GF-D8 (cell line): ENCODE results near the gene BEND7.
"Not testable (repeated sequence)": the region's sequence is repeated elsewhere in the genome, so short reads cannot be mapped to it uniquely, and the experiment has no call there.

Experiments
- DNase-seq: peaks from one replicate; lab custom pipeline; 2025; lab: John Stamatoyannopoulos, UW

The BEND7 gene

GRCh38 chr10:13528875-13529713 is at the start of gene BEND7:
Gene BEND7 (minus strand): TSS chr10:13529014. CDS start chr10:13528533, 481 bp downstream.
- no peak for DNase-seq

- no peak for DNase-seq
These were observed 45.1 kb upstream of the BEND7 start for GRCh38 chr10:13573960-13574359.

- no peak for DNase-seq
These were observed 42.7 kb upstream of the BEND7 start for GRCh38 chr10:13571541-13571940.

GRCh38 chr10:13567030-13567429 is 38.2 kb upstream of the BEND7 start:
- DNase-seq = peak; percentile 90

GRCh38 chr10:13564576-13564975 is 35.8 kb upstream of the BEND7 start:
- no peak for DNase-seq

GRCh38 chr10:13563481-13564445 is 34.9 kb upstream of the BEND7 start:
- DNase-seq = no peak

GRCh38 chr10:13560597-13560996 is 31.8 kb upstream of the BEND7 start:
- DNase-seq = no peak

- no peak for DNase-seq
These were observed 30.4 kb upstream of the BEND7 start for GRCh38 chr10:13559124-13559700.

- DNase-seq = no peak
These were observed 27.2 kb upstream of the BEND7 start for GRCh38 chr10:13555884-13556510.

- DNase-seq = no peak
These were observed 22.0 kb upstream of the BEND7 start for GRCh38 chr10:13550802-13551201.

DNA sequence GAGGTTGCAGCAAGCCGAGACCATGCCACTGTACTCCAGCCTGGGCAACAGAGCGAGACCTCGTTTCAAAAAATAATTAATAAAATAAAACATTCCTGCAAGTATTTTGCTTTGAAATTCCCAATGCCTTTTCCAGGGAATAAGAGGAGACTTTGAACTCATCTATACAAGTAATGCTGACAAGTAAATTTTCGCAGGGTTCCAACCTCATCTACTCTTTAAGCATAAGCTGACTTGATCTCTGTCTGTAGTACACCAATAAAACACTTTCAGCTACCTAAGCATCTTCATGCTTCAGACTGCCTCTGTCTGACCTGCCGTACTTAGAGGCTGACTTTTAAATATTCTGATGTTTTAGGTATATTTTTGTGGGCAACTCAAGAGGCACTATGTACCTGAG is 13.7 kb upstream of the BEND7 start:
- DNase-seq = no peak

- DNase-seq = not testable (repeated sequence)
These were observed 9.2 kb upstream of the BEND7 start for GRCh38 chr10:13537985-13538384.

- DNase-seq = no peak
These were observed 8.0 kb upstream of the BEND7 start for GRCh38 chr10:13536674-13537366.

DNA sequence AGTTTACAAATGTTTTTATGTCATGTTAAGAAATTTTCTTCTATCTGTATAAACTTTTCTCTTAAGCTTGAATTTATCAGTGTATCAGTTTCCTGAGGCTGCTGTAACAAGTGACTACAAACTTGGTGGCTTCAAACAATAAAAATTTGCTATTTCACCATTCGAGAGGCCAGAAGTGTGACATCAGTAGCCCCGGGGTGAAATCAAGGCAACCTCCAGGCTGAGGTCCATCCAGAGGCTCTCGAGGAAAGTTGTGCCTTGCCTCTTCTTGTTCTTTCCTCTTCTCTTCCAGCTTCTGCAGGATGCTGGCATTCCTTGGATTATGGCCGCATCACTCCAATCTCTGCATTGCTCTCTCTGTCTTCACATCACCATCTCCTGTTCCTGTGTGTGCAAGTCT is 6.5 kb upstream of the BEND7 start:
- no peak for DNase-seq

DNA sequence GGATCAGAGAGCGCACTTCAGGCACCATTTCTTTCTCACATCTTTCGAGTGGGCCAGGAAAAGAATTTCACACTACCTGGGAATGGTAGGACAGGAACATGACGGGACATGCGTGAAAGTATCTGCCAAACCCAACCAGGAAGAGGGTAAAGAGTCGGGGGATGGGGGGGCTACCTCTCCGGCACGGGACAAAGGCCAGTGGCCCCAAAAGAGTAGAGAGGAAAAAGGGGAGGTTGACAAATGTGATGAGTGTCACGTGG is 830 bp upstream of the BEND7 start:
- no peak for DNase-seq

DNA sequence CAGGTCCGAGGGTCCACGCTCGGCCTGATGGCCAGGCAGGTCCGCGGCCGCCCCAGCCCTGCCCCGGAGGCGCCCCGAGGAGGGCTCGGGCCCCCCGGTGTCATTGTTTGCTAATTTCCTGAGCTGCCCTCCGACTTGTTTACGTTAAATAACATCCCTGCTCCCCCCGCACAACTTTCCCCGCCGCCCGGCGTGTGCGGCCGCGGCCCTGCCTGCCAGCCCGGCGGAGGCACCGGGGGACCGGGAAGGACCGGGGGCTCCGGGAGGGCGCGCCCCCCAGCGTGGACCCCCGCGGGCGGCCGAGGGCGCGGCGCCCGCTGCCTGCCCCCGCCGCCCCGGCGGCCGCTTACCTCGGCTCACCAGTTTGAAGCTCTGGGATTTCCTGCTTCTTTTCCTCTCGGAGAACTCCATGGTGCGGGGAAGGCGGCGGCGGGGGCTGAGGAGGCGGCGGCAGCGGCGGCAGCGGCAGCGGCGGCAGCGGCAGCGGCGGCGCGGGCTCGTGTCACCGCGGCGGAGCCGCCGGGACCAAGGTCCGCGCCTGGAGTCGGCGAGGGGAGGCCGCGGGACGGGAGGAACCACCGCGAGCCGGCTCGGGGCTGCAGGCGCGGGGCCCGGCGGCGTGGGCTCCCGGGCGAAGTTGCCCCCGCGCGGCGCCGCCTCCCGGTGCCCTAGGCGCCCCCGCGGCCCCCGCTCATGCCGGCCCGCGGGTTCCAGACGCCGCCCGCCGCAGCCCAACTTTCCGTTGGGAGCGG is 515 bp downstream of the BEND7 start:
- no peak for DNase-seq

GRCh38 chr10:13527864-13528122 is 1.0 kb downstream of the BEND7 start:
- no peak for DNase-seq

GRCh38 chr10:13526948-13527863 is 1.6 kb downstream of the BEND7 start:
- no peak for DNase-seq

DNA sequence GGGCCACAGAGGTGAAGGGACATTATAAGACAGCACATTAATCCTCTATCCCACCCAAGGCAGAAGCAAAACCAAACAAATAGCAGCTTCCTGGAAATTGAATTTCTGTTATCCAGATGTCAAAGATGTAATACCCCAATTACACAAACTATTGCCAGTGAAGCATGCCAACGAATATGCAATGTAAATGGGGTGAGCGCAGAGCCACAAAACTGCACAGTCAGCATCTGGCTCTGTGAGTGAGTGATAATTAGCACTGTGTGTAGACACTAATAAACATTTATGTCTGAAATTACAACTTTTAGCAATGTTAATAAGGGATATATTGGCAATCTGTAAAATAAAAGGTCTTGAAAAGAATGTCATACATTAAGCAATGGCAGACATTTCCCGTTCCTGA is 3.2 kb downstream of the BEND7 start:
- no peak for DNase-seq

DNA sequence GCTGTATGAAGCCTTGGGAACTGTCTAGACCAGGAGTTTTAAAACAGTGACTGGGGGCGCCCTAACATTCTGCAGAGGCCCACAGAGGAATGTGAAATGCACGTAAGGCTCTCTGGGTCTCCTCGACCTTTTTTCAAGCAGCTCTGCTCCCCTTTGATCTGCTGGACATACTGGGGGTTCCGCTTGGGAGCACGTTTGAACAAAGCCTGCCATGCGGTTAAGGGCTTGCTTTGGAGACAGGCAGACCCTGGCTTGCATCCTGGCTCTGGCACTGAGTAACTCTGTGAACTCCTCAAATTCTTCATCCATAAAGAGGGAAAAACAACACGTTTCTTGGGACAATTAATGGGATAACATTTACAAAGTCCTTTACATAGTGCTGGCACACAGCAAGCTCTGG is 7.8 kb downstream of the BEND7 start:
- DNase-seq = no peak
